Panc1 (cell line): ENCODE measurements around the gene CHIA. TPM values are rescaled to one million over a fixed set of nuclear protein-coding genes. Genes with fewer than 3 reads are reported as not detected.

Experiments used
- ATAC-seq: fragments of 200-7000 bp; cut with Tn5 transposase; 2 replicates; pipeline ENCODE4 v1.9.1; 2020; ENCODE audit warnings: mild to moderate bottlenecking, moderate library complexity
- BruUV-seq: library from RNA; stranded (reverse); fragments of 400-500 nt; replicated peaks from 2 replicates; lab custom pipeline; 2021; lab: Mats Ljungman, UMichigan
- CTCF ChIA-PET: fragments of 300-600 bp; sonication (Branson Sonifier 250); formaldehyde crosslinking; loops from one replicate; lab custom pipeline; 2022; ENCODE audit warnings: antibody characterized with exemption; lab: Charles Lee
- POLR2A ChIA-PET: fragments of 300-600 bp; sonication (Branson Sonifier 250); formaldehyde crosslinking; loops from one replicate; lab custom pipeline; 2022; ENCODE audit warnings: antibody characterized with exemption; lab: Charles Lee
- DNase-seq: peaks from one replicate; pipeline ENCODE4 v3.0.0-alpha.2; 2010; ENCODE audit warnings: low read depth, low spot score
- H3K27ac ChIP-seq: 2 replicates; pipeline ENCODE4 v1.5.1; 2011; ENCODE audit warnings: mild to moderate bottlenecking, low read length, inconsistent platforms
- H3K27me3 ChIP-seq: fragments of 200-500 bp; sonication (Bioruptor generic); 2 replicates; pipeline ENCODE4 v1.6.0; 2014; ENCODE audit warnings: low read length, inconsistent platforms; ENCODE audit not compliant: control insufficient read depth, insufficient read depth
- H3K36me3 ChIP-seq: fragments of 200-500 bp; sonication (Bioruptor generic); 2 replicates; pipeline ENCODE4 v1.5.1; 2014; ENCODE audit warnings: inconsistent platforms, mild to moderate bottlenecking, low read length, moderate library complexity; ENCODE audit not compliant: control insufficient read depth, insufficient read depth
- H3K4me1 ChIP-seq: 2 replicates; pipeline ENCODE4 v1.5.1; 2011; ENCODE audit warnings: inconsistent platforms, mild to moderate bottlenecking, low read length, moderate library complexity; ENCODE audit not compliant: control insufficient read depth, insufficient read depth
- H3K4me3 ChIP-seq, 2 experiments: 2 replicates each; pipeline ENCODE4 v1.5.1; 2011 to 2012; ENCODE audit warnings: low read depth in 2 of 2, low read length in 2 of 2, mild to moderate bottlenecking in 2 of 2, inconsistent platforms in 1 of 2, moderate library complexity in 1 of 2
- H3K9me3 ChIP-seq: fragments of 200-500 bp; sonication (Bioruptor generic); 2 replicates; pipeline ENCODE4 v1.5.1; 2014; ENCODE audit warnings: low read depth, mild to moderate bottlenecking, inconsistent platforms, low read length, moderate library complexity; ENCODE audit not compliant: control insufficient read depth, insufficient read depth
- POLR2AphosphoS5 ChIP-seq: IDR thresholded peaks from 2 replicates; pipeline ENCODE4 v1.6.1; 2012; ENCODE audit warnings: mild to moderate bottlenecking, low read depth, low read length, moderate library complexity
- SIN3A ChIP-seq: IDR thresholded peaks from 2 replicates; pipeline ENCODE4 v1.6.1; 2012; ENCODE audit warnings: low read depth, mild to moderate bottlenecking, low read length, moderate library complexity, borderline replicate concordance; ENCODE audit not compliant: insufficient read depth
- TCF7L2 ChIP-seq: IDR thresholded peaks from 2 replicates; pipeline ENCODE4 v1.6.1; 2011; ENCODE audit warnings: mild to moderate bottlenecking, low read depth, low read length, inconsistent platforms
- in situ Hi-C: cut with HindIII; loops from 2 replicates; pipeline ENCODE4 v1.10.0; 2016; ENCODE audit warnings: low sequenced_read_pairs, low pct_unique_long_range_greater_than_20kb
- intact Hi-C: fragments of 100-400 bp; cut with micrococcal nuclease; formaldehyde crosslinking; loops from one replicate; pipeline ENCODE4 v1.10.0; 2022; ENCODE audit not compliant: unreplicated experiment
- total RNA-seq: library from RNA; stranded (reverse); gene quantifications from one replicate; pipeline ENCODE4 v1.2.1, GENCODE V29; 2021; ENCODE audit not compliant: unreplicated experiment
- TF ChIP-seq, protein P1 (sequence below): fragments of 450-650 bp; IDR thresholded peaks from 2 replicates; pipeline ENCODE4 v1.5.1; 2017; ENCODE audit warnings: mild to moderate bottlenecking
- TF ChIP-seq, protein P2 (sequence below), 2 experiments: IDR thresholded peaks; 2 replicates each; pipeline ENCODE4 v1.6.1; 2011 to 2012; ENCODE audit warnings: low read depth in 2 of 2, control low read depth in 1 of 2, low read length in 1 of 2, mild to moderate bottlenecking in 1 of 2, moderate library complexity in 1 of 2; ENCODE audit not compliant: insufficient read depth in 1 of 2

Gene CHIA
- total RNA-seq, 1 experiment from 2014 or later, result not detected

DNA sequence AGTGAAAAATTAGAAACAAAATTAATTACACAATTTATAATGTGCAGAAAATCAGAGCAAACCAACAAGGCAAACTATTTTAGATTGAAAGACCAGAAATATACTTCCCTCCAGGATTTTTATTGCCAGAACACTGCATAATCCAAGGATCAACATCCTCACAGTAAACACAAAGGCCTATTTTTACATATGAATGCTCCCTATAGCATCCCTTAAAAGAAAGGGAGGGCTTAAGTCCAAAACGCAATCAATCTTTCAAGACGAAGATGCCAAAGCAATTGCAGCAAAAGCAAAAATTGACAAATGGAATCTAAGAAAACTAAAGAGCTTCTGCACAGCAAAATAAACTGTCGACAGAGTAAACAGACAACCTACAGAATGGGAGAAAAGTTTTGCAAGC lies 18.6 kb upstream of the CHIA start:
- TF ChIP-seq SIN3A (no peak), POLR2AphosphoS5 (no peak), TCF7L2 (no peak)
- TF ChIP-seq, protein P1, sequence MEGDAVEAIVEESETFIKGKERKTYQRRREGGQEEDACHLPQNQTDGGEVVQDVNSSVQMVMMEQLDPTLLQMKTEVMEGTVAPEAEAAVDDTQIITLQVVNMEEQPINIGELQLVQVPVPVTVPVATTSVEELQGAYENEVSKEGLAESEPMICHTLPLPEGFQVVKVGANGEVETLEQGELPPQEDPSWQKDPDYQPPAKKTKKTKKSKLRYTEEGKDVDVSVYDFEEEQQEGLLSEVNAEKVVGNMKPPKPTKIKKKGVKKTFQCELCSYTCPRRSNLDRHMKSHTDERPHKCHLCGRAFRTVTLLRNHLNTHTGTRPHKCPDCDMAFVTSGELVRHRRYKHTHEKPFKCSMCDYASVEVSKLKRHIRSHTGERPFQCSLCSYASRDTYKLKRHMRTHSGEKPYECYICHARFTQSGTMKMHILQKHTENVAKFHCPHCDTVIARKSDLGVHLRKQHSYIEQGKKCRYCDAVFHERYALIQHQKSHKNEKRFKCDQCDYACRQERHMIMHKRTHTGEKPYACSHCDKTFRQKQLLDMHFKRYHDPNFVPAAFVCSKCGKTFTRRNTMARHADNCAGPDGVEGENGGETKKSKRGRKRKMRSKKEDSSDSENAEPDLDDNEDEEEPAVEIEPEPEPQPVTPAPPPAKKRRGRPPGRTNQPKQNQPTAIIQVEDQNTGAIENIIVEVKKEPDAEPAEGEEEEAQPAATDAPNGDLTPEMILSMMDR, result no peak
- TF ChIP-seq, protein P2, sequence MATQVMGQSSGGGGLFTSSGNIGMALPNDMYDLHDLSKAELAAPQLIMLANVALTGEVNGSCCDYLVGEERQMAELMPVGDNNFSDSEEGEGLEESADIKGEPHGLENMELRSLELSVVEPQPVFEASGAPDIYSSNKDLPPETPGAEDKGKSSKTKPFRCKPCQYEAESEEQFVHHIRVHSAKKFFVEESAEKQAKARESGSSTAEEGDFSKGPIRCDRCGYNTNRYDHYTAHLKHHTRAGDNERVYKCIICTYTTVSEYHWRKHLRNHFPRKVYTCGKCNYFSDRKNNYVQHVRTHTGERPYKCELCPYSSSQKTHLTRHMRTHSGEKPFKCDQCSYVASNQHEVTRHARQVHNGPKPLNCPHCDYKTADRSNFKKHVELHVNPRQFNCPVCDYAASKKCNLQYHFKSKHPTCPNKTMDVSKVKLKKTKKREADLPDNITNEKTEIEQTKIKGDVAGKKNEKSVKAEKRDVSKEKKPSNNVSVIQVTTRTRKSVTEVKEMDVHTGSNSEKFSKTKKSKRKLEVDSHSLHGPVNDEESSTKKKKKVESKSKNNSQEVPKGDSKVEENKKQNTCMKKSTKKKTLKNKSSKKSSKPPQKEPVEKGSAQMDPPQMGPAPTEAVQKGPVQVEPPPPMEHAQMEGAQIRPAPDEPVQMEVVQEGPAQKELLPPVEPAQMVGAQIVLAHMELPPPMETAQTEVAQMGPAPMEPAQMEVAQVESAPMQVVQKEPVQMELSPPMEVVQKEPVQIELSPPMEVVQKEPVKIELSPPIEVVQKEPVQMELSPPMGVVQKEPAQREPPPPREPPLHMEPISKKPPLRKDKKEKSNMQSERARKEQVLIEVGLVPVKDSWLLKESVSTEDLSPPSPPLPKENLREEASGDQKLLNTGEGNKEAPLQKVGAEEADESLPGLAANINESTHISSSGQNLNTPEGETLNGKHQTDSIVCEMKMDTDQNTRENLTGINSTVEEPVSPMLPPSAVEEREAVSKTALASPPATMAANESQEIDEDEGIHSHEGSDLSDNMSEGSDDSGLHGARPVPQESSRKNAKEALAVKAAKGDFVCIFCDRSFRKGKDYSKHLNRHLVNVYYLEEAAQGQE (IDR thresholded peaks at IDR 0.05; ENCODE audit: insufficient read depth in 1 of 2, low read depth in 2 of 2, low read length in 1 of 2), result no peak
- Histone ChIP-seq H3K27ac (no peak overlapping the region), H3K36me3 (no peaks in the 10 kb centered on the region), H3K9me3 (peaks cover 7% of the 10 kb centered on the region; the same call in 1 of the 2 replicates), H3K27me3 (no peaks in the 10 kb centered on the region), H3K4me1 (no peaks in the 10 kb centered on the region), H3K4me3 (no peak overlapping the region)
- no peak for DNase-seq
- no peak for ATAC-seq
- POLR2A ChIA-PET, result no interaction called here
- intact Hi-C loops (no loop called here), in situ Hi-C loops (no loop called here)
- BruUV-seq, result no TSS peak
- CTCF ChIA-PET, result no interaction called here

DNA sequence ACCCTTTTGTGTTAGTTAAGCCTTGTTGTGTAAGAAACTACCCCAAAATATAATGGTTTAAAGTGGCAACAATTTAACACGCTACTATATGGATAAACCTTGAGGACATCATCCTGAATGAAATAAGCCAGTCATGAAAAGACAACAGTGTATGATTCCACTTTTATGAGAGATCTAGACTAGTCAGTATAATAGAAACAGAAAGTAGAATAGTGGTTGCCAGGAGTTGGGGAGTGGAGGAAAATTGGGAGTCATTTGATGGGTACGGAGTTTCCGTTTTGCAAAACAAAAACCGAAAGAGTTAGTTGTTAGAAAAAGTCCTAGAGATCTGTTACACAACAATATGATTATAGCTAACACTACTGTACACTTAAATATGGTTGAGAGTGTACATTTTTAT lies 16.0 kb upstream of the CHIA start:
- no peak for ATAC-seq
- CTCF ChIA-PET, result no interaction called here

DNA sequence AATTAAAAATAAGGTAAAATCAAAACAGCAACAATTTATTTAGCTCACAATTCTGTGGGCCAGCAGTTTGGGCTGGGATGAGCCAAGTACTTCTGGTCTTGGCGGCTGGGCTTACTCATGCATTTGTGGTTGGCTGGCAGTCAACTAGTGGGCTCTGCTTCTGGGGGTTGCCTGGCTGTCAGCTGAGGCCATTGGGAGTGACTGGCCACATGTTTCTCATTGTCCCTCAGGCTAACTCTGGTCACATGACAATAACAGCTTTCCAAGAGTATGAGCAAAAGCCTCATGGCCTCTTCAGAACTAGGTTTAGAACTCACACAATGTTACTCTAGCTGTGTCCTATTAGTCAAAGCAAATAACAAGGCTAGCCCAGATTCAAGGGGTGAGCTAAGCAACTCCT lies 15.6 kb upstream of the CHIA start:
- TF ChIP-seq, protein P2 (IDR thresholded peaks at IDR 0.05; ENCODE audit: insufficient read depth in 1 of 2, low read depth in 2 of 2, low read length in 1 of 2), result no peak
- no peak for TF ChIP-seq TCF7L2
- TF ChIP-seq, protein P1, result no peak
- no peak for TF ChIP-seq POLR2AphosphoS5
- TF ChIP-seq SIN3A, result no peak
- Histone ChIP-seq H3K4me3 (no peak overlapping the region), H3K27ac (no peak overlapping the region), H3K4me1 (no peaks in the 10 kb centered on the region), H3K36me3 (no peaks in the 10 kb centered on the region), H3K27me3 (no peaks in the 10 kb centered on the region), H3K9me3 (peaks cover 8% of the 10 kb centered on the region; the same call in 1 of the 2 replicates)
- BruUV-seq, result no TSS peak
- in situ Hi-C loops (no loop called here), intact Hi-C loops (no loop called here)
- ATAC-seq (no peak), DNase-seq (peak; percentile 24)
- ChIA-PET CTCF (no interaction called here), POLR2A (no interaction called here)

More for the DNA sequence above, 16.0 kb upstream of the CHIA start:
- POLR2A ChIA-PET, result no interaction called here
- Histone ChIP-seq H3K36me3 (no peaks in the 10 kb centered on the region), H3K27ac (no peak overlapping the region), H3K9me3 (peaks cover 8% of the 10 kb centered on the region; the same call in 1 of the 2 replicates), H3K4me1 (no peaks in the 10 kb centered on the region), H3K4me3 (no peak overlapping the region), H3K27me3 (no peaks in the 10 kb centered on the region)
- TF ChIP-seq POLR2AphosphoS5, result no peak
- DNase-seq, result no peak
- intact Hi-C loops (no loop called here), in situ Hi-C loops (no loop called here)
- BruUV-seq, result no TSS peak
